ENCODE results near the gene ADAMTSL1. TPM values are rescaled to one million over a fixed set of nuclear protein-coding genes. Genes with fewer than 3 reads are reported as not detected.

ADAMTSL1 gene
- total RNA-seq, 4 donors from 2014 or later = 0.32 to 2.3 (median 1.3) TPM

DNA sequence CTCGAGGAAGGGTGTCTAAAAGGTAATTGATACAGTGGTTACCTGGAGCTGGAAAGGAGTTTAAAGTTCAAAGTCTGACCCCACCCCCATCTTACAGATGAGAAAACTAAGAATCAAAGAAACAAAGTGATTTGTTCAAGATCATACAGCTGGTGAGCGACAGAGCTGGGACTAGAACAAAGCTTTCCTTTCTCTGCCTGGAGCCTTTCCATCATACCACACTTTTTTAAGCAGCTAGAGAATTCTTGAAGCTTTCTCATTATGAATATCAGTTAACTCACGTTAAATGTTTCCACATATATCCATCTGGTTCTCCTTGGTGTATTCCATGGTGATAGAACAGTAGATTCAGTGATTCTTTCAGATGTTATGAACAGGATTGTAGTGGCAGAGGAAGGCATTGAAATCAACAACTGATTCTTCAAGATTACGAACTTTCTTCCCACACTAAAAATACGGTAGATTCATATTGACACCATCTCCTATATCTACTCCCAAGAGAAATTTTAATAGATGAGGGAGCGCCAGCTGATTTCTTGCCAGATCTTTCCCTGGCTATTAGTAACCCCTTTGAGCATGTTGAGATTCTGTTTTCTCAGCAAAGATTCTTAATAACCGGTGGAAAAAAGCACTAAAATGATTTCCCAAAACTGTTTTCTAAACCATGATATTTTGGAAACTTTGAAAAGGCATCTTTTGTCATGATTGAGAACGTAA lies 233.7 kb downstream of the ADAMTSL1 start:
- Histone ChIP-seq H3K27ac (no peak overlapping the region), H3K9me3 (no peaks in the 10 kb centered on the region), H3K27me3 (no peaks in the 10 kb centered on the region), H3K4me3 (no peak overlapping the region), H3K36me3 (no peaks in the 10 kb centered on the region), H3K4me1 (peaks cover 21% of the 10 kb centered on the region)
- DNase-seq (ENCODE audit: low spot score in 2 of 2) = no peak
- TF ChIP-seq EP300 (IDR thresholded peaks at IDR 0.05) (no peak), POLR2AphosphoS5 (IDR thresholded peaks at IDR 0.05) (no peak), POLR2A (IDR thresholded peaks at IDR 0.05) (no peak)
- TF ChIP-seq, protein P1, sequence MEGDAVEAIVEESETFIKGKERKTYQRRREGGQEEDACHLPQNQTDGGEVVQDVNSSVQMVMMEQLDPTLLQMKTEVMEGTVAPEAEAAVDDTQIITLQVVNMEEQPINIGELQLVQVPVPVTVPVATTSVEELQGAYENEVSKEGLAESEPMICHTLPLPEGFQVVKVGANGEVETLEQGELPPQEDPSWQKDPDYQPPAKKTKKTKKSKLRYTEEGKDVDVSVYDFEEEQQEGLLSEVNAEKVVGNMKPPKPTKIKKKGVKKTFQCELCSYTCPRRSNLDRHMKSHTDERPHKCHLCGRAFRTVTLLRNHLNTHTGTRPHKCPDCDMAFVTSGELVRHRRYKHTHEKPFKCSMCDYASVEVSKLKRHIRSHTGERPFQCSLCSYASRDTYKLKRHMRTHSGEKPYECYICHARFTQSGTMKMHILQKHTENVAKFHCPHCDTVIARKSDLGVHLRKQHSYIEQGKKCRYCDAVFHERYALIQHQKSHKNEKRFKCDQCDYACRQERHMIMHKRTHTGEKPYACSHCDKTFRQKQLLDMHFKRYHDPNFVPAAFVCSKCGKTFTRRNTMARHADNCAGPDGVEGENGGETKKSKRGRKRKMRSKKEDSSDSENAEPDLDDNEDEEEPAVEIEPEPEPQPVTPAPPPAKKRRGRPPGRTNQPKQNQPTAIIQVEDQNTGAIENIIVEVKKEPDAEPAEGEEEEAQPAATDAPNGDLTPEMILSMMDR (IDR thresholded peaks at IDR 0.05) = no peak
- 39% methylated on average over 8 of the region's 8 CpGs for WGBS

DNA sequence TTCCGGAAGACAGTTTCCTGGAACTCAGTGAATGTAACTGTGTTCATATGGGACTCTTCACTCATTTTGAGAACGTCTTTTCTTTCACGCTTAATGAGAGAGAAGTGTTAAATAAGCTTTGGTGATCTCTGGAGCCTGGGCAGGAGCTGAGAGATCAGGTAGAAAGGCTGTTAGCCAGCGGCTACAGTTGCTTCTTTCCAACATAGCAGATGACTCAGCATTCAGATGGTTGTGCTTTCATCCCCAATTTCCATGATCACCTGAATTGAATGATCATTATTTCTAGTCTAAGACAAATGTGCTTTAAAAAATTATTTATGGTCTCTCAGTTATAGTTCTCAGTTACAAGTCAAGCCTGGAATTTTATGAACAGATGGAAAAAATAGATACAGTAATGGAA lies 234.5 kb downstream of the ADAMTSL1 start:
- DNase-seq (ENCODE audit: low spot score in 2 of 2) = no peak
- peaks cover 21% of the 10 kb centered on the region for H3K4me1 ChIP-seq
- H3K27me3 ChIP-seq = no peaks in the 10 kb centered on the region
- no peak overlapping the region for H3K4me3 ChIP-seq
- no peaks in the 10 kb centered on the region for H3K36me3 ChIP-seq
- 71% methylated on average over 4 of the region's 4 CpGs for WGBS
- no peak overlapping the region for H3K27ac ChIP-seq
- no peaks in the 10 kb centered on the region for H3K9me3 ChIP-seq
- TF ChIP-seq POLR2AphosphoS5 (IDR thresholded peaks at IDR 0.05) = no peak
- TF ChIP-seq, protein P1 (IDR thresholded peaks at IDR 0.05) = no peak
- TF ChIP-seq POLR2A (IDR thresholded peaks at IDR 0.05) = no peak
- no peak for TF ChIP-seq EP300 (IDR thresholded peaks at IDR 0.05)

DNA sequence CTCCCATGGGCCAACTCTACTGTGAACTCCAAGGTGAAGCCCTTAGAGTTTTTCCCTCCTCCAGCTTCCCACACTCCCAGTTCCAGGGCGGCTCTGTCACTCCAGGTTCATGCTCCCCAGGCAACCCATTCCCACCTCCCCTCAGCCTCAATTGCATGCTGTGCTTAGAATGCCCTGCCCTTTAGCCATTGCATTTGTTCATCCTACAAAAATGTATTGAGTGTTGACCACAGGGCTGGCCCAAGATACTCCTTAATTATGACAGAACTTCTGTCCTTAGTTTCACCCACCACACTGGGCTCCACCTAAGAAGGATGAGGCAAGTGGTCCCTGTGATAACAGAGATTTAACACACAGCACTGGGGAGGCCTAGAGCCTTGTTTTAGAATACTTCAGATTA lies 236.1 kb downstream of the ADAMTSL1 start:
- WGBS = 91% methylated on average over 1 of the region's 1 CpG
- no peak overlapping the region for H3K27ac ChIP-seq
- no peaks in the 10 kb centered on the region for H3K9me3 ChIP-seq
- TF ChIP-seq POLR2AphosphoS5 (IDR thresholded peaks at IDR 0.05) = no peak
- TF ChIP-seq, protein P1 (IDR thresholded peaks at IDR 0.05) = no peak
- TF ChIP-seq EP300 (IDR thresholded peaks at IDR 0.05) = no peak
- no peak for TF ChIP-seq POLR2A (IDR thresholded peaks at IDR 0.05)
- H3K36me3 ChIP-seq = no peaks in the 10 kb centered on the region
- H3K27me3 ChIP-seq = no peaks in the 10 kb centered on the region
- DNase-seq (ENCODE audit: low spot score in 2 of 2) = no peak
- peaks cover 21% of the 10 kb centered on the region for H3K4me1 ChIP-seq
- H3K4me3 ChIP-seq = no peak overlapping the region

DNA sequence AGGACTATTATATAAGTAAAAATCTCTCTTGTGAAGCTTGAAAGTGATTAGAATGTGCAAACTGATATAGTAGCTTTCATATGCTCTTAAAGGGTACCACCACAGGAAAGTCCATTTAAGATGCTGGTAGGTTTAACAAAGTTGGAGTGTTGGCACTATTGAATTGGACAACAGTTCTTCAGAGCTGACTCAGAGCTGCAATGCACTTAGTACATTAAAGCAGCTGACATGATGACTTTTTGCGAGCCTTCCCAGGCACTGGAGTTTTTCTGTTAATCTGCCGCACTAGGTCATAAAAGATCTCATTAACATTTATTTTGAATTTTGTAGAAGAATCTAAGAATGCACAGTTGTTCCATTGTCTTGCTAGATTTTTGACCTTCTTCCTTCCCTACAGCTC lies 243.8 kb downstream of the ADAMTSL1 start:
- no peaks in the 10 kb centered on the region for H3K36me3 ChIP-seq
- H3K9me3 ChIP-seq = no peaks in the 10 kb centered on the region
- no peak overlapping the region for H3K27ac ChIP-seq
- WGBS = 84% methylated on average over 2 of the region's 2 CpGs
- peaks cover 7% of the 10 kb centered on the region for H3K4me1 ChIP-seq
- DNase-seq (ENCODE audit: low spot score in 2 of 2) = no peak
- H3K4me3 ChIP-seq = no peak overlapping the region
- H3K27me3 ChIP-seq = no peaks in the 10 kb centered on the region
- TF ChIP-seq EP300 (IDR thresholded peaks at IDR 0.05) (no peak), POLR2AphosphoS5 (IDR thresholded peaks at IDR 0.05) (no peak), POLR2A (IDR thresholded peaks at IDR 0.05) (no peak)
- TF ChIP-seq, protein P1 (IDR thresholded peaks at IDR 0.05) = no peak

DNA sequence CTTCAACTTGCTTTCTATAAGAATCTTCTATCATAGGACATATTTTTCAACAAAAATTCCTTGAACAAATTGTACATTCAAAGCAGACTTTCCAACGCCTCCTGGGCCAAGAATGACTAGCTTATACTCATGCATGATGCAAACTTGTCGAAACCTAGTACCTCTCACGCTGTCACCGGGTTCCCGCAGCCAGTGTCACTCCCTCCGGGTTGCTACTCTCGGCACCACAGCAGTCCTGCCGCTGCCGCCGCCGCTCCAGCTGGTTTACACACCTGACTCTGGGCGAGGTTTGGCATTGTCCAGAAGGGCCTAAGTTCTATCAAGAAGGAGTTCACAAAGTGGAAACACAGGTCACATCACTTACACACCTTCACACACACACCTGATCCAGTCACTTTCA lies 244.4 kb downstream of the ADAMTSL1 start:
- 89% methylated on average over 12 of the region's 12 CpGs for WGBS
- no peak for DNase-seq (ENCODE audit: low spot score in 2 of 2)
- no peak for TF ChIP-seq POLR2A (IDR thresholded peaks at IDR 0.05)
- TF ChIP-seq, protein P1 (IDR thresholded peaks at IDR 0.05) = no peak
- TF ChIP-seq POLR2AphosphoS5 (IDR thresholded peaks at IDR 0.05) = no peak
- no peak for TF ChIP-seq EP300 (IDR thresholded peaks at IDR 0.05)
- no peak overlapping the region for H3K4me3 ChIP-seq
- H3K27ac ChIP-seq = no peak overlapping the region
- no peaks in the 10 kb centered on the region for H3K36me3 ChIP-seq
- no peaks in the 10 kb centered on the region for H3K27me3 ChIP-seq
- peaks cover 7% of the 10 kb centered on the region for H3K4me1 ChIP-seq
- no peaks in the 10 kb centered on the region for H3K9me3 ChIP-seq

Data from suprapubic skin (tissue), 4 donors.